ENCODE results near the gene FAM83G. TPM values are rescaled to one million over a fixed set of nuclear protein-coding genes. Genes with fewer than 3 reads are reported as not detected.
A peak's percentile ranks its signal among the peaks of the same experiment; 100 is the strongest.
"Not testable (repeated sequence)": the region's sequence is repeated elsewhere in the genome, so short reads cannot be mapped to it uniquely, and the experiment has no call there.

The FAM83G gene
- total RNA-seq, 5 donors from 2014 or later (not counting 1 experiment from before 2014, with no cell fraction given), result 4.9 to 23.3 (median 20.8) TPM

DNA sequence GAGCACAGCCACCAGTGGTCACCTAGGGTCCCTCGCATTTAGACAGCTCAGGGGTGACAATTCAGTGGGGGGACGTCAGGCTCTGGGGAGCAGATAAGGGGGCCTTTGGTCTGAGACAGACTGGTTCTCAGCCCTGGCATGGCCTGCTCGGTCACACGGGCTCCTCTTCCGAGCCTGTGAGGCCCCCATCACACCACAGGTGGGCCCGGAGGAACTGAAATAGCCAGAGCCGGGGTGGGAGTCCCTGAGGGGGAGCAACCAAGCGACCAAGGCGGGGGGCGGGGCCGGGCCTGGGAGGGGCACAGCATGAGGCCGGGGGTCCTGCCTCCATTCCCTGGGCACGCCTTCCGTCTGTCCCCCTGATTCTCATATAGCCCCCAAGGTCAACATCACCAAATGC, 37.8 kb upstream of the FAM83G start:
- ATAC-seq (replicated peaks in 1 of 4); H3K9me3 Mint-ChIP-seq: not testable (repeated sequence)

DNA sequence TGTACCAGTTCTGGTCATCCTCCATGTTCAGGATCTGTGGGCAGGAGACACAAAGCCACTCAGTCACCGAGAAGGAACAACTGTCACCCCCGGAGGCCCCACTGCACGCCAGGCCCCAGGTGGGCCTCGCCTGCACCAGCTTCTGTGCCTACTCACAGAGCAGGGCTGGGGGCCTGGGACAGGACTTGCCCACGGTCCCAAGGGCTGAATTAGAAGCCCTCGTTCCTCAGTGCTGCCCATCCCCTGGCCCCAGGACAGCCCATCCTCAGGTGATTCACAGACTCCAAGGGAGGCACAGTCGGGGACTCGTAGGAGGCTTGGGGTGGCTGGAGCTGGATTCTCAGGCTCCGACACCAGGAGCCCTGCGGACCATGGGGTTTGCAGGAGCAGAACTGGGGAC, 37.3 kb upstream of the FAM83G start:
- H3K36me3 Mint-ChIP-seq; H3K9me3 ChIP-seq; H3K4me3 ChIP-seq (ENCODE audit: control insufficient read depth in 1 of 2, extremely low read depth in 1 of 2, low read length in 1 of 2); H3K4me3 Mint-ChIP-seq; H3K27me3 ChIP-seq (replicated peaks in 1 of 2; ENCODE audit: control insufficient read depth in 2 of 2, extremely low read depth in 1 of 2, insufficient read depth in 2 of 2, low read length in 1 of 2); ATAC-seq (replicated peaks in 1 of 4); H3K27ac Mint-ChIP-seq; H3K4me1 ChIP-seq (ENCODE audit: control insufficient read depth in 1 of 2, extremely low read depth in 1 of 2, insufficient read depth in 2 of 2, low read length in 2 of 2); CTCF ChIA-PET; H3K9me3 Mint-ChIP-seq; H3K27me3 Mint-ChIP-seq; POLR2A ChIA-PET; H3K4me1 Mint-ChIP-seq; H3K27ac ChIP-seq (ENCODE audit: low read length); H3K36me3 ChIP-seq (ENCODE audit: control insufficient read depth in 2 of 2, extremely low read depth in 1 of 2, insufficient read depth in 1 of 2, low read length in 1 of 2): not testable (repeated sequence)
- peak in 1 of 35 experiments; percentile 0 for DNase-seq
- no CpG with 5 or more reads among the region's 10 CpGs for WGBS (ENCODE audit: insufficient coverage)

More for the DNA sequence above, 37.8 kb upstream of the FAM83G start:
- H3K27me3 Mint-ChIP-seq; H3K4me1 ChIP-seq (ENCODE audit: control insufficient read depth in 1 of 2, extremely low read depth in 1 of 2, insufficient read depth in 2 of 2, low read length in 2 of 2); H3K36me3 ChIP-seq (ENCODE audit: control insufficient read depth in 2 of 2, extremely low read depth in 1 of 2, insufficient read depth in 1 of 2, low read length in 1 of 2); H3K27ac ChIP-seq (ENCODE audit: low read length); H3K4me1 Mint-ChIP-seq; H3K27me3 ChIP-seq (replicated peaks in 1 of 2; ENCODE audit: control insufficient read depth in 2 of 2, extremely low read depth in 1 of 2, insufficient read depth in 2 of 2, low read length in 1 of 2); CTCF ChIA-PET; H3K4me3 ChIP-seq (ENCODE audit: control insufficient read depth in 1 of 2, extremely low read depth in 1 of 2, low read length in 1 of 2); H3K27ac Mint-ChIP-seq; H3K36me3 Mint-ChIP-seq; DNase-seq; H3K9me3 ChIP-seq; H3K4me3 Mint-ChIP-seq; POLR2A ChIA-PET: not testable (repeated sequence)
- WGBS (ENCODE audit: insufficient coverage), result no CpG with 5 or more reads among the region's 14 CpGs

DNA sequence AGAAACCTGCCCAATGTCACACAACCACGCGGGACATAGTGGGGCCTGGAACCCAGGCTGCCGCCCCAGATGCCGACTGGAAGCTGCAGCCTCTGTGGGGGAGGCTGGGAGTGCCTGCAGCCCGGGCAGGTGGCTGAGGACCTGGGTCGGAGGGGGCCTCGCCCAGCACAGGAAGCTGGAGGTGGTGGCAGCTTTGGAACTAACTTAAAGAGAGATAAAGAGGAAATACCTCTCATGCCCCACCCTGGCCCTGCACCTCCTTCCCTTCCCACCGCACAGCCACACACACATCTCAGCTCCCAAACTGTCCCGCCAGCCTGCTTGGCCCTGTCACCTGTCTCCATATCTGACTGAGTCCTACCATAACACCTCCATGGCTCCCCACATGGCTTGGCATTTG, 35.8 kb upstream of the FAM83G start:
- DNase-seq; H3K36me3 ChIP-seq (ENCODE audit: control insufficient read depth in 2 of 2, extremely low read depth in 1 of 2, insufficient read depth in 1 of 2, low read length in 1 of 2); H3K27ac ChIP-seq (ENCODE audit: low read length); POLR2A ChIA-PET; H3K9me3 ChIP-seq; H3K4me1 Mint-ChIP-seq; H3K27ac Mint-ChIP-seq; H3K36me3 Mint-ChIP-seq; H3K27me3 Mint-ChIP-seq; H3K4me3 ChIP-seq (ENCODE audit: control insufficient read depth in 1 of 2, extremely low read depth in 1 of 2, low read length in 1 of 2); H3K27me3 ChIP-seq (replicated peaks in 1 of 2; ENCODE audit: control insufficient read depth in 2 of 2, extremely low read depth in 1 of 2, insufficient read depth in 2 of 2, low read length in 1 of 2); H3K9me3 Mint-ChIP-seq; CTCF ChIA-PET; H3K4me1 ChIP-seq (ENCODE audit: control insufficient read depth in 1 of 2, extremely low read depth in 1 of 2, insufficient read depth in 2 of 2, low read length in 2 of 2): not testable (repeated sequence)
- whole genome bisulfite sequencing (ENCODE audit: insufficient coverage), result no CpG with 5 or more reads among the region's 9 CpGs
- peak; percentile 57 to 62 (median 60) for ATAC-seq (replicated peaks in 1 of 4)
- H3K4me3 Mint-ChIP-seq, result peak overlapping the region in 1 of 3 donors; percentile 35

DNA sequence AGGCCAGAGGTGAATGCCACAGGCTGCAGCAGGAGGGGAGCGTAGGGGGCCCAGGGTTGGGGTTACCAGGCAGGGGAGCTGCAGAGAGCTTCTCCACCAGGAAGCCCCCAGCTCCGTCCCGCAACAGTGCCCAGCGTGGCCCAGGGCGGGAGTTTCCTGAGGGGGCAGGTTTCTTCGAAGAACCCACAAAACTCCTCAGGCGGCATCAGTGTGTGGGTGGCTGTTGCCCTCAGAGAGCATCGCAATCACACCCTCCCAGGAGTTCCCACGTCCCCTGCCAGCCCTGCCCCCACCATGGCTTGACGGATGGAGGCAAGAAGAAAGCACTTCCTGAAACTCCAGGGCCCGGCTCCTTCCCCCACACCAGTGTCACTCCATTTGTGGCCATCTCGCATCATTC, 34.2 kb upstream of the FAM83G start:
- H3K36me3 Mint-ChIP-seq; H3K27me3 Mint-ChIP-seq; H3K4me3 ChIP-seq (ENCODE audit: control insufficient read depth in 1 of 2, extremely low read depth in 1 of 2, low read length in 1 of 2); H3K9me3 Mint-ChIP-seq; H3K27ac Mint-ChIP-seq; H3K9me3 ChIP-seq; DNase-seq; H3K4me3 Mint-ChIP-seq; CTCF ChIA-PET; H3K4me1 ChIP-seq (ENCODE audit: control insufficient read depth in 1 of 2, extremely low read depth in 1 of 2, insufficient read depth in 2 of 2, low read length in 2 of 2); H3K27me3 ChIP-seq (replicated peaks in 1 of 2; ENCODE audit: control insufficient read depth in 2 of 2, extremely low read depth in 1 of 2, insufficient read depth in 2 of 2, low read length in 1 of 2); H3K27ac ChIP-seq (ENCODE audit: low read length); H3K36me3 ChIP-seq (ENCODE audit: control insufficient read depth in 2 of 2, extremely low read depth in 1 of 2, insufficient read depth in 1 of 2, low read length in 1 of 2); POLR2A ChIA-PET; H3K4me1 Mint-ChIP-seq: not testable (repeated sequence)
- peak in 1 of 4 experiments; percentile 42 for ATAC-seq (replicated peaks in 1 of 4)
- WGBS (ENCODE audit: insufficient coverage), result no CpG with 5 or more reads among the region's 12 CpGs

DNA sequence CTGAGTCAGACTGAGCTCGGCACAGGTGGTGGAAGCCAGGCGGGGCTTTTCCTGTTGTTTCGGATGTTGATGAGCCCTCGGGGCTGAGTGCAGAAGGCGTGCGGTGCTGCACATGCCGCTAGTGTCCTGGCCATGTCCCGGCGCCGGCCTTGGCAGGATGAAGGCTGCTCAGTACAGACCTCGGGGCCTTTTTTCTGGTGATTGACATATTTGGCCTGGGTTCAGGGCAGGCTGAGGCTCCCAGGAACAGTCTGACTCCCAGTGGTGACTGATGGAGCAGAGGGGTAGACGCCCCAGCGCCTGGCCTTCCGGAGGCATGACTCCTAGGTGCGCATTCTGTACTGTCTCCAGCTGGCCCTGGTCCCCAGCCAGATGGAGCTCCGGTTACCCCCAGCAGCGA, 33.4 kb upstream of the FAM83G start:
- CTCF ChIA-PET; H3K4me1 Mint-ChIP-seq; H3K9me3 Mint-ChIP-seq; H3K4me1 ChIP-seq (ENCODE audit: control insufficient read depth in 1 of 2, extremely low read depth in 1 of 2, insufficient read depth in 2 of 2, low read length in 2 of 2); H3K27me3 ChIP-seq (replicated peaks in 1 of 2; ENCODE audit: control insufficient read depth in 2 of 2, extremely low read depth in 1 of 2, insufficient read depth in 2 of 2, low read length in 1 of 2); H3K4me3 Mint-ChIP-seq; H3K36me3 Mint-ChIP-seq; H3K27me3 Mint-ChIP-seq; H3K4me3 ChIP-seq (ENCODE audit: control insufficient read depth in 1 of 2, extremely low read depth in 1 of 2, low read length in 1 of 2); POLR2A ChIA-PET; DNase-seq; H3K27ac Mint-ChIP-seq; H3K36me3 ChIP-seq (ENCODE audit: control insufficient read depth in 2 of 2, extremely low read depth in 1 of 2, insufficient read depth in 1 of 2, low read length in 1 of 2); H3K27ac ChIP-seq (ENCODE audit: low read length); H3K9me3 ChIP-seq: not testable (repeated sequence)
- no CpG with 5 or more reads among the region's 17 CpGs for WGBS (ENCODE audit: insufficient coverage)
- ATAC-seq (replicated peaks in 1 of 4), result peak; percentile 49 to 69 (median 56)

DNA sequence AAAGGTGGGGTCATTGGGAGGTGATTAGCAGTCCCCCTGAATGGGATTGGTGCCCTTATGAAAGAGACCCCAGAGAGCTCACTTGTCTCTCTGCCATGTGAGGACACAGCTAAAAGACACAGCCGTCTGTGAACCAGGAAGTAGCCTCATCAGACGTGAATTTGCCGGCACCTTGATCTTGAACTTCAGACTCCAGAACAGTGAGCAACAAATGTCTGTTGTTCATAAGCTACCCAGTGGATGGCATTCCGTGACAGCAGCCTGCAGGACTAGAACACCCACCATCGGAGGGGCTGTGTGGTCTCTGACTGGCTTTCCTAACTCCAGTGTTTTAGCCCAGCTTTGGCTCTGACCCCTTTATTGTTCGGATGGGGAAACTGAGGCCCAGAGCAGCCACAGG, 33.0 kb upstream of the FAM83G start:
- H3K4me1 Mint-ChIP-seq; H3K36me3 ChIP-seq (ENCODE audit: control insufficient read depth in 2 of 2, extremely low read depth in 1 of 2, insufficient read depth in 1 of 2, low read length in 1 of 2); H3K27ac ChIP-seq (ENCODE audit: low read length); H3K4me3 Mint-ChIP-seq; H3K4me3 ChIP-seq (ENCODE audit: control insufficient read depth in 1 of 2, extremely low read depth in 1 of 2, low read length in 1 of 2); H3K27ac Mint-ChIP-seq; DNase-seq; H3K4me1 ChIP-seq (ENCODE audit: control insufficient read depth in 1 of 2, extremely low read depth in 1 of 2, insufficient read depth in 2 of 2, low read length in 2 of 2); H3K9me3 ChIP-seq; POLR2A ChIA-PET; H3K27me3 ChIP-seq (replicated peaks in 1 of 2; ENCODE audit: control insufficient read depth in 2 of 2, extremely low read depth in 1 of 2, insufficient read depth in 2 of 2, low read length in 1 of 2); H3K27me3 Mint-ChIP-seq; CTCF ChIA-PET; H3K36me3 Mint-ChIP-seq; H3K9me3 Mint-ChIP-seq: not testable (repeated sequence)
- peak; percentile 48 to 75 (median 56) for ATAC-seq (replicated peaks in 1 of 4)
- no CpG with 5 or more reads among the region's 6 CpGs for WGBS (ENCODE audit: insufficient coverage)

DNA sequence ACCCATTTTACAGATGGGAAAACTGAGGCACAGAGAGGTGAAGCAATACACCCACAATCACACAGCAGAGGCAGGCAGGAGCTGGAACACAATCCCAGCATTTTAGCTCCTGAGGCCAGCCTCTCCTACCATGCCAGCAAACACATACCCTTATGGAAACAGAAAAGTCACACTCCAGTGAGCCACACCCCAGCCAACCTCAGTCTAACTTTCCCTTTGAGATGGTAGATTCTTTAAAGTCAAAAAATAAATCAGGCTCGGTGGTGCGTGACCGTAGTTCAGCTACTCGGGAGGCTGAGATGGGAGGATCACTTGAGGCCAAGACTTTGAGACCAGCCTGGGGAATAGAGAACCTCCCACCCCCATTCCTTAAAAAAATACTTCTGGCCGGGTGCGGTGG, 31.6 kb upstream of the FAM83G start:
- H3K4me1 ChIP-seq (ENCODE audit: control insufficient read depth in 1 of 2, extremely low read depth in 1 of 2, insufficient read depth in 2 of 2, low read length in 2 of 2), result not testable (repeated sequence)

More for the DNA sequence above, 31.6 kb upstream of the FAM83G start:
- H3K4me3 ChIP-seq (ENCODE audit: control insufficient read depth in 1 of 2, extremely low read depth in 1 of 2, low read length in 1 of 2); H3K36me3 Mint-ChIP-seq; CTCF ChIA-PET; H3K4me1 Mint-ChIP-seq; POLR2A ChIA-PET; H3K27me3 ChIP-seq (replicated peaks in 1 of 2; ENCODE audit: control insufficient read depth in 2 of 2, extremely low read depth in 1 of 2, insufficient read depth in 2 of 2, low read length in 1 of 2); H3K27me3 Mint-ChIP-seq; ATAC-seq (replicated peaks in 1 of 4); DNase-seq; H3K27ac Mint-ChIP-seq; H3K4me3 Mint-ChIP-seq; H3K36me3 ChIP-seq (ENCODE audit: control insufficient read depth in 2 of 2, extremely low read depth in 1 of 2, insufficient read depth in 1 of 2, low read length in 1 of 2); H3K9me3 Mint-ChIP-seq; H3K27ac ChIP-seq (ENCODE audit: low read length); H3K9me3 ChIP-seq: not testable (repeated sequence)
- no CpG with 5 or more reads among the region's 6 CpGs for WGBS (ENCODE audit: insufficient coverage)
